ENCODE measurements around the gene POLE4.
A peak's percentile ranks its signal among the peaks of the same experiment; 100 is the strongest.

The POLE4 gene

GRCh38 chr2:74917702-74918619, 40.5 kb upstream of the POLE4 start:
- no peak for TF ChIP-seq CTCF (IDR thresholded peaks at IDR 0.05; ENCODE audit: extremely low read depth, missing control alignments)
- DNase-seq (ENCODE audit: low spot score) = no peak

GRCh38 chr2:74919827-74920226, 38.6 kb upstream of the POLE4 start:
- peak; percentile 80 for DNase-seq (ENCODE audit: low spot score)
- TF ChIP-seq CTCF (IDR thresholded peaks at IDR 0.05; ENCODE audit: extremely low read depth, missing control alignments) = peak; percentile 88

- no peak for DNase-seq (ENCODE audit: low spot score)
- no peak for TF ChIP-seq CTCF (IDR thresholded peaks at IDR 0.05; ENCODE audit: extremely low read depth, missing control alignments)
Measured at GRCh38 chr2:74921236-74921736, 37.2 kb upstream of the POLE4 start.

- no peak for TF ChIP-seq CTCF (IDR thresholded peaks at IDR 0.05; ENCODE audit: extremely low read depth, missing control alignments)
- no peak for DNase-seq (ENCODE audit: low spot score)
Measured at GRCh38 chr2:74922592-74923227, 35.7 kb upstream of the POLE4 start.

- DNase-seq (ENCODE audit: low spot score) = no peak
- no peak for TF ChIP-seq CTCF (IDR thresholded peaks at IDR 0.05; ENCODE audit: extremely low read depth, missing control alignments)
Measured at GRCh38 chr2:74924463-74925265, 33.8 kb upstream of the POLE4 start.

GRCh38 chr2:74925361-74925786, 33.1 kb upstream of the POLE4 start:
- TF ChIP-seq CTCF (IDR thresholded peaks at IDR 0.05; ENCODE audit: extremely low read depth, missing control alignments) = no peak
- no peak for DNase-seq (ENCODE audit: low spot score)

Measured in GM20000 (cell line).